Measurements from ENCODE around the gene CTAG1A.
"Not testable (repeated sequence)": the region's sequence is repeated elsewhere in the genome, so short reads cannot be mapped to it uniquely, and the experiment has no call there.

The CTAG1A gene

GRCh38 chrX:154599531-154599930, 14.6 kb downstream of the CTAG1A start:
- Histone ChIP-seq H3K4me1 (ENCODE audit: control insufficient read depth, insufficient read depth, low read length, poor library complexity, severe bottlenecking) (peaks cover 2% of the 10 kb centered on the region), H3K9me3 (ENCODE audit: control insufficient read depth, low read length) (no peaks in the 10 kb centered on the region), H3K4me3 (ENCODE audit: extremely low read depth, insufficient read depth, low read length, poor library complexity, severe bottlenecking) (no peak overlapping the region), H3K27ac (ENCODE audit: low read depth, low read length, severe bottlenecking) (no peak overlapping the region), H3K36me3 (ENCODE audit: control insufficient read depth, insufficient read depth, low read length) (no peaks in the 10 kb centered on the region)
- 100% methylated on average over 3 to 12 of the region's 14 CpGs for WGBS, 2 experiments (ENCODE audit: insufficient coverage in 2 of 2)

GRCh38 chrX:154600759-154601374, 15.9 kb downstream of the CTAG1A start:
- Histone ChIP-seq H3K9me3 (ENCODE audit: control insufficient read depth, low read length) (no peaks in the 10 kb centered on the region), H3K4me3 (ENCODE audit: extremely low read depth, insufficient read depth, low read length, poor library complexity, severe bottlenecking) (no peak overlapping the region), H3K27ac (ENCODE audit: low read depth, low read length, severe bottlenecking) (no peak overlapping the region), H3K4me1 (ENCODE audit: control insufficient read depth, insufficient read depth, low read length, poor library complexity, severe bottlenecking) (peaks cover 2% of the 10 kb centered on the region), H3K36me3 (ENCODE audit: control insufficient read depth, insufficient read depth, low read length) (no peaks in the 10 kb centered on the region)
- 95 to 96% methylated on average over 5 to 11 of the region's 15 CpGs for WGBS, 2 experiments (ENCODE audit: insufficient coverage in 2 of 2)

- WGBS, 2 experiments (ENCODE audit: insufficient coverage in 2 of 2) = 67% methylated on average over 3 of the region's 13 CpGs; no CpG with 5 or more reads in 1 of the 2 experiments
- Histone ChIP-seq H3K27ac (ENCODE audit: low read depth, low read length, severe bottlenecking) (no peak overlapping the region), H3K4me3 (ENCODE audit: extremely low read depth, insufficient read depth, low read length, poor library complexity, severe bottlenecking) (no peak overlapping the region), H3K9me3 (ENCODE audit: control insufficient read depth, low read length) (no peaks in the 10 kb centered on the region), H3K4me1 (ENCODE audit: control insufficient read depth, insufficient read depth, low read length, poor library complexity, severe bottlenecking) (peaks cover 2% of the 10 kb centered on the region), H3K36me3 (ENCODE audit: control insufficient read depth, insufficient read depth, low read length) (no peaks in the 10 kb centered on the region)
These were observed 17.3 kb downstream of the CTAG1A start for GRCh38 chrX:154602226-154602625.

- 92 to 93% methylated on average over 6 to 7 of the region's 18 CpGs for WGBS, 2 experiments (ENCODE audit: insufficient coverage in 2 of 2)
These were observed 18.0 kb downstream of the CTAG1A start for GRCh38 chrX:154602766-154603437.

GRCh38 chrX:154603438-154604430, 18.8 kb downstream of the CTAG1A start:
- no peak overlapping the region for H3K4me3 ChIP-seq (ENCODE audit: extremely low read depth, insufficient read depth, low read length, poor library complexity, severe bottlenecking)
- H3K9me3 ChIP-seq (ENCODE audit: control insufficient read depth, low read length) = no peaks in the 10 kb centered on the region
- peaks cover 2% of the 10 kb centered on the region for H3K4me1 ChIP-seq (ENCODE audit: control insufficient read depth, insufficient read depth, low read length, poor library complexity, severe bottlenecking)
- no peaks in the 10 kb centered on the region for H3K36me3 ChIP-seq (ENCODE audit: control insufficient read depth, insufficient read depth, low read length)
- H3K27ac ChIP-seq (ENCODE audit: low read depth, low read length, severe bottlenecking) = no peak overlapping the region
- 90 to 100% methylated on average over 1 to 4 of the region's 13 CpGs for WGBS, 2 experiments (ENCODE audit: insufficient coverage in 2 of 2)

More at GRCh38 chrX:154602766-154603437, 18.0 kb downstream of the CTAG1A start:
- no peaks in the 10 kb centered on the region for H3K9me3 ChIP-seq (ENCODE audit: control insufficient read depth, low read length)
- no peaks in the 10 kb centered on the region for H3K36me3 ChIP-seq (ENCODE audit: control insufficient read depth, insufficient read depth, low read length)
- no peak overlapping the region for H3K27ac ChIP-seq (ENCODE audit: low read depth, low read length, severe bottlenecking)
- H3K4me3 ChIP-seq (ENCODE audit: extremely low read depth, insufficient read depth, low read length, poor library complexity, severe bottlenecking) = no peak overlapping the region
- H3K4me1 ChIP-seq (ENCODE audit: control insufficient read depth, insufficient read depth, low read length, poor library complexity, severe bottlenecking) = peaks cover 2% of the 10 kb centered on the region

- Histone ChIP-seq H3K9me3 (ENCODE audit: control insufficient read depth, low read length) (no peaks in the 10 kb centered on the region), H3K27ac (ENCODE audit: low read depth, low read length, severe bottlenecking) (no peak overlapping the region), H3K4me3 (ENCODE audit: extremely low read depth, insufficient read depth, low read length, poor library complexity, severe bottlenecking) (no peak overlapping the region), H3K36me3 (ENCODE audit: control insufficient read depth, insufficient read depth, low read length) (no peaks in the 10 kb centered on the region), H3K4me1 (ENCODE audit: control insufficient read depth, insufficient read depth, low read length, poor library complexity, severe bottlenecking) (no peaks in the 10 kb centered on the region)
- WGBS, 2 experiments (ENCODE audit: insufficient coverage in 2 of 2) = 80 to 94% methylated on average over 1 to 3 of the region's 6 CpGs
These were observed 20.6 kb downstream of the CTAG1A start for GRCh38 chrX:154605566-154605965.

- WGBS, 2 experiments (ENCODE audit: insufficient coverage in 2 of 2) = 91 to 97% methylated on average over 4 of the region's 6 CpGs
- no peak overlapping the region for H3K27ac ChIP-seq (ENCODE audit: low read depth, low read length, severe bottlenecking)
- H3K4me3 ChIP-seq (ENCODE audit: extremely low read depth, insufficient read depth, low read length, poor library complexity, severe bottlenecking) = no peak overlapping the region
- no peaks in the 10 kb centered on the region for H3K9me3 ChIP-seq (ENCODE audit: control insufficient read depth, low read length)
- H3K4me1 ChIP-seq (ENCODE audit: control insufficient read depth, insufficient read depth, low read length, poor library complexity, severe bottlenecking) = no peaks in the 10 kb centered on the region
- no peaks in the 10 kb centered on the region for H3K36me3 ChIP-seq (ENCODE audit: control insufficient read depth, insufficient read depth, low read length)
These were observed 22.4 kb downstream of the CTAG1A start for GRCh38 chrX:154607370-154607769.

GRCh38 chrX:154607976-154608375, 23.0 kb downstream of the CTAG1A start:
- H3K27ac ChIP-seq (ENCODE audit: low read depth, low read length, severe bottlenecking); H3K4me3 ChIP-seq (ENCODE audit: extremely low read depth, insufficient read depth, low read length, poor library complexity, severe bottlenecking); H3K4me1 ChIP-seq (ENCODE audit: control insufficient read depth, insufficient read depth, low read length, poor library complexity, severe bottlenecking); H3K36me3 ChIP-seq (ENCODE audit: control insufficient read depth, insufficient read depth, low read length); H3K9me3 ChIP-seq (ENCODE audit: control insufficient read depth, low read length): not testable (repeated sequence)
- no CpG with 5 or more reads among the region's 11 CpGs for WGBS, 2 experiments (ENCODE audit: insufficient coverage in 2 of 2)

- H3K9me3 ChIP-seq (ENCODE audit: control insufficient read depth, low read length); H3K27ac ChIP-seq (ENCODE audit: low read depth, low read length, severe bottlenecking); H3K36me3 ChIP-seq (ENCODE audit: control insufficient read depth, insufficient read depth, low read length); H3K4me3 ChIP-seq (ENCODE audit: extremely low read depth, insufficient read depth, low read length, poor library complexity, severe bottlenecking); H3K4me1 ChIP-seq (ENCODE audit: control insufficient read depth, insufficient read depth, low read length, poor library complexity, severe bottlenecking): not testable (repeated sequence)
- WGBS, 2 experiments (ENCODE audit: insufficient coverage in 2 of 2) = 70 to 90% methylated on average over 2 to 4 of the region's 12 CpGs
These were observed 23.9 kb downstream of the CTAG1A start for GRCh38 chrX:154608823-154609222.

- 100% methylated on average over 4 of the region's 12 CpGs; no CpG with 5 or more reads in 1 of the 2 experiments for WGBS, 2 experiments (ENCODE audit: insufficient coverage in 2 of 2)
- not testable (repeated sequence) for H3K36me3 ChIP-seq (ENCODE audit: control insufficient read depth, insufficient read depth, low read length); H3K4me3 ChIP-seq (ENCODE audit: extremely low read depth, insufficient read depth, low read length, poor library complexity, severe bottlenecking); H3K9me3 ChIP-seq (ENCODE audit: control insufficient read depth, low read length); H3K4me1 ChIP-seq (ENCODE audit: control insufficient read depth, insufficient read depth, low read length, poor library complexity, severe bottlenecking); H3K27ac ChIP-seq (ENCODE audit: low read depth, low read length, severe bottlenecking)
These were observed 26.2 kb downstream of the CTAG1A start for GRCh38 chrX:154611146-154611545.

Measured in mesodermal cell (in vitro differentiated cells).